GM10266 (cell line): ENCODE measurements around the gene KMO.

Experiments used
- DNase-seq: peaks from one replicate; pipeline ENCODE4 v3.0.0; 2012; ENCODE audit errors: extremely low spot score
- TF ChIP-seq, protein P1 (sequence below): IDR thresholded peaks from 2 replicates; pipeline ENCODE4 v1.5.1; 2012; ENCODE audit warnings: mild to moderate bottlenecking, low read depth; ENCODE audit not compliant: control insufficient read depth, insufficient read depth; ENCODE audit errors: missing control alignments

Gene KMO

DNA sequence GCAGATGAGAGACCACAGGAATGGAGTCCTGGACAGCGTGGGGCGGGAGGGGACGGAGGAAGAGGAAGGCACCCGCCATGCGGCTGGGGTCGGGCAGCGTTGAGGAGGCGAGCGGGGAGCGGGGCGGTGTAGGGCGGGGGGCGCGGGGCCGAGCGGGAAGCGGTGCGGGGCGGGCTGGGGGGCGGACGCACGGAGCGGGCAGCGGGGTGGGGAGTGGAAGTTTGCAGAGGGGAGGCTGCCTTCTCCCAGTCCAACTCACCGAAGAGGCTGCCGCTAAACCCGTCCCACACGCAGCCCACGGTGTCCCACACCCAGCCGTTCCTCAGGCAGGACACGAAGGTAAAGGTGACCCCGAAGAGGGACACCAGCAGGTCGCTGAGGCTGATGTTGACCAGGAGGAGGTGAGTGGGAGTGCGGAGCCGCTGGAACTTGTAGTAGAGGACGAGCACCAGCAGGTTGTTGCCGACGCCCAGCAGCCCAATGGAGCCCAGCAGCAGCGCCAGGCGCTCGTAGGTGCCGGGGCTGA lies 107.5 kb downstream of the KMO start:
- no peak for DNase-seq
- TF ChIP-seq, protein P1, sequence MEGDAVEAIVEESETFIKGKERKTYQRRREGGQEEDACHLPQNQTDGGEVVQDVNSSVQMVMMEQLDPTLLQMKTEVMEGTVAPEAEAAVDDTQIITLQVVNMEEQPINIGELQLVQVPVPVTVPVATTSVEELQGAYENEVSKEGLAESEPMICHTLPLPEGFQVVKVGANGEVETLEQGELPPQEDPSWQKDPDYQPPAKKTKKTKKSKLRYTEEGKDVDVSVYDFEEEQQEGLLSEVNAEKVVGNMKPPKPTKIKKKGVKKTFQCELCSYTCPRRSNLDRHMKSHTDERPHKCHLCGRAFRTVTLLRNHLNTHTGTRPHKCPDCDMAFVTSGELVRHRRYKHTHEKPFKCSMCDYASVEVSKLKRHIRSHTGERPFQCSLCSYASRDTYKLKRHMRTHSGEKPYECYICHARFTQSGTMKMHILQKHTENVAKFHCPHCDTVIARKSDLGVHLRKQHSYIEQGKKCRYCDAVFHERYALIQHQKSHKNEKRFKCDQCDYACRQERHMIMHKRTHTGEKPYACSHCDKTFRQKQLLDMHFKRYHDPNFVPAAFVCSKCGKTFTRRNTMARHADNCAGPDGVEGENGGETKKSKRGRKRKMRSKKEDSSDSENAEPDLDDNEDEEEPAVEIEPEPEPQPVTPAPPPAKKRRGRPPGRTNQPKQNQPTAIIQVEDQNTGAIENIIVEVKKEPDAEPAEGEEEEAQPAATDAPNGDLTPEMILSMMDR, result no peak

DNA sequence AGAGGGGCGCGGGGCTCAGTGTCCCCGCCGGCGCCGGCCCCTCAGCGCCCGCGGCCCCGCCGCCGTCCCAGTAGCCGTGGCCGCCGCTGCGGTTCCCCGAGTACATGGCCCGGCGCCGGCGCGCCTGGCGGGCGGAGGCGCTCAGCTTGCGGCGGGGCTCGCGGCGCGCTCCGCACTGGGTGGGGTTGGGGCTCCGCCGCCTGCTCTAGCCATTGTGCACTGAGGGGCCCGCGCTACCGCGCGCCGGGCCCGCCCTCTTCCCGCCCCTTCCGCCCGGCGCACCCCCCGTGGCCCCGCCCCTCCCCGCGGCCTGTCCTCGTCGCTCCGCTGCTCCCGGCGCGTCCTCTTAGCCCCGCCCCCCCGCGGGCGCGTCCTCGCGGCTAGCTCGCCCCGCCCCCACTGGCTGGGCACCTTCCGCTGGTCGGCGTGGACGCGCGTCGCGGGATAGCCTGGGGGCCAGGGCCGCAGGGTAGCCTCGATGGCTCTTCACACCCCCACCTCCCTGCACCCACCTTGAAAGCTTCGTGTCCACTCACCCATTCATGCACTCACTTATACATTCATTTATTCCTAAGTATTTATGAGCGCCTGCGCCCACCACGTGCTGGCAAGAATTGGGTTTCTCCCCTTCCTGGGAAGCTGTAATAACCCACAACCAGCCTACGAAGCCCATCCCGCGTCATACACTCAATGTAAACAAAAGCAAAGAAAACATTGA lies 108.1 kb downstream of the KMO start, which contains the start of the genes CHML and OPN3:
TSS of gene CHML (minus strand) at position 221 of the 718 bp plus-strand sequence. CDS start 4,603 bp downstream, outside the sequence.
TSS of gene OPN3 (minus strand) at position 221 of the 718 bp plus-strand sequence. CDS start at position 106, 115 bp downstream.
- peak; percentile 98 for DNase-seq
- TF ChIP-seq, protein P1, result no peak

DNA sequence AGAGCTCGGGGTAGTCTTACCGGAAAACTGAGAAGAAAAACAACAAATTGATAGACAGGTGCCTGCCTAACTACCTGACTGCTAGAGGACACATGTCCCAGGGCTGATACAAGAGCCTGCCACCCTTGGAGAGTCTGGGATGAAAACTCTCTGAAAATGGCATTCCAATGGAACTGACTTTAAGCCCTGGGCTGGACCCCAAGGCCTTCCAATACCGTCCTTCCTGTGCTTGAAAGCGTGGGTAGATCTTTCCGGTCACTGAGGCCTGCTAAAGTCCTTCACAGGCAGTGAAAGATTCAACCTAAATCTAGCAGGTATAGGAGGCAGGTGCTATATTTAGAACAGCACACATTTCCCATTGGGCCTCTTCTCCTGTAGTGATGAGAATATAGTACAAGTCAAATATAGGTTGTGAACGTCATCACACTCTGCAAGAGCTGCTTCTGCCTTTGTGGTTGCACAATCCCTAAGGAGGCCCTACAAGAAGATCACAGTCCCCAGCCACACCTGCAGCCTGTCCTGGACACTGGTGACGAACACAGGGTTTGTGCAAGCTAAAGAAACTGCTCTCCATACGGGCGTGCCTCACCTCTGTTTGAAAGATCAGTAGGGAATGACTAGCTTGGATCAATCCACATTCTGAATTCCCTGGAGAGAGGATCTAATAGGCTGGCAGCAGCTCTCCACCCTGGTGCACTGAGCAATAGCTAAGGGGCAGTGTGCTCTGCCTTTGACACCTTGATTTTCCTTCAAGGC lies 108.9 kb downstream of the KMO start:
- TF ChIP-seq, protein P1, result no peak
- DNase-seq, result peak; percentile 18

DNA sequence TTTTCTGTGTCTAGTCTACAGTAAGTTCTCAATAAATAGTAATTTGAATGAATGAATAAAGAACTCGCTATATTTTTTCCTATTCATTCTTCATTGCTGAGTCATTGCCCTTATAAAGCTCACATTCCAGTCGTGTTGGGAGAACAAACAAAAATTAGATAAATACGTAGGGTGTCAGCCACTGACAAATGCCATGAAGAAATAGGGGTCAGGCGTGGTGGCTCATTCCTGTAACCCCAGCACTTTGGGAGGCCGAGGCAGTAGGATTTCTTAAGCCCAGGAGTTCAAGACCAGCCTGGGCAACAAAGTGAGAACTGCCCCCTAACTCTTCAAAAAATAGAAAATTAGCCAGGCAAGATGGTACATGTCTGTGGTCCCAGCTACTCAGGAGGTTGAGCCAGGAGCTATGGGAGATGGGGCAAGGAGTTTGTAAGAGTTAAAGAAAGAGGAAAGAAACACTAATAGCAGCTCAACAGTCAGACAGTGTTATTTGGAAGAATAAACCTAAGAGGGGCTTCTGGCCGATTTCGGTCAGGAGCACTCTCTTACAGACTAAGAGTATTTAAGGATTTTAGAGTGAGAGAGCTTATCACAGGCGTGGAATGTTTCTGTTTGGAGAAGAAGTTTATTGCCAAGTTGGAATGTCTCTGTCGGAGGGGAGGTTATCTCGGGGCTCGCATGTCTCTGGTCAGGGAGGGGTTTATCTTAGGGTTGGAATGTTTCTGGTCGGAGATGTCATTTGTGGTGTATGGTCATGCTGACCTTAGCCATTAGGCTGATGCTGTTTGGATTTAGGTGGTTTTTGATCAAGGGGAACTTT lies 109.8 kb downstream of the KMO start:
- TF ChIP-seq, protein P1, result no peak
- DNase-seq, result no peak

DNA sequence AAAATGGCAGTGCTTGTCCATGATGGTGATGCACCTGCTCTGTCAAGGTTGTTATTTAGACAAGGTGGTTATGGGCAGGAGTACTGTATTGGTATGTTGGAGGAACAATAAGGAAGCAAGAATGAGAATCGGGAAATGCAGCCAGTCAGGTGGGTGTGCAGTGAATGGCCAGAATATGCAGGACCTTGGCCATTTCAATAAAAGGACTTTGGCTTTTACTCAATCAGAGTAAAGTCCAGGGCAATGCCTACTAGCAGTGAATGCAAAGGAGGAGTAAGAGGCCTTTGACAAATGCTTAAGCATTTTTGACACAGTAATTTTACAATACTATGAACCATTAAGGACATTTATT lies 110.4 kb downstream of the KMO start:
- DNase-seq, result no peak
- TF ChIP-seq, protein P1, result no peak

DNA sequence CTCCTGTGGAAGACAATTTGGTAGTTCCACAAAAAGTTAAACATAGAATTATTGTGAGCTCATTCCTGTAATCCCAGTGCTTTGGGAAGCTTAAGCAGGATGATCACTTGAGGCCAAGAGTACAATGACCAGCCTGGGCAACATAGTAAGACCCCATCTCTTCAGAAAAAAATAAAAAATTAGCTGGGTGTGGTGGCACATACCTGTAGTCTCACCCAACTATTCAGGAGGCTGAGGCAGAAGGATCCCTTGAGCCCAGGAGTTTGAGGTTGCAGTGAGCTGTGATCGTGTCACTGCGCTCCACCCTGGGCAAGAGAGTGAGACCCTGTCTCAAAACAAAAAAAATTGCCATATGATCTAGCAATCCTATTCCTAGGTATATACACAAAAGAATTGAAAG lies 112.1 kb downstream of the KMO start:
- TF ChIP-seq, protein P1, result no peak
- DNase-seq, result no peak

DNA sequence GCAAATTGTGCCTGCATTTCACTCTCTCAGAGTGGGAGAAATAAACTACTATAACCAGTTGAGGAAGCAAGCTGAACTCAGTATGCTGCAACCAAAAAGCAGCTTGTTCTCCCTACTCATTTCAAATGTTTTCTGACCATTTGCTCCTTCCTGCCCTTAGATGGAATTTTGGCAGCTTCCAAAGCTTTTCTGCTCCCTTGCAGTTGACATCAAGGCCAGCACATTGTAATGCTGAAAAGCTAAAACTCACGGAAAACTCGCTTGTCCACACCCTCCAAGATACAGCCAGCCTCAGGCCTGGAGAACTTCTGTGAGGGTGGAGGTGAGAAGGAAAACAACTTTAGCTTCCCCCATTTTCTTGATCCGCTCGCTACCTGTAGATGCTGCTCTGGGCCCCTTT lies 113.0 kb downstream of the KMO start:
- no peak for DNase-seq

More for the DNA sequence above, 113.0 kb downstream of the KMO start:
- TF ChIP-seq, protein P1, result no peak
